Measurements from ENCODE around the gene AURKAIP1. TPM values are rescaled to one million over a fixed set of nuclear protein-coding genes. Genes with fewer than 3 reads are reported as not detected.

AURKAIP1 gene
- polyA plus RNA-seq, 2 of the 4 experiments (the other 2 are of a cell fraction): 62.0 to 102 TPM

DNA sequence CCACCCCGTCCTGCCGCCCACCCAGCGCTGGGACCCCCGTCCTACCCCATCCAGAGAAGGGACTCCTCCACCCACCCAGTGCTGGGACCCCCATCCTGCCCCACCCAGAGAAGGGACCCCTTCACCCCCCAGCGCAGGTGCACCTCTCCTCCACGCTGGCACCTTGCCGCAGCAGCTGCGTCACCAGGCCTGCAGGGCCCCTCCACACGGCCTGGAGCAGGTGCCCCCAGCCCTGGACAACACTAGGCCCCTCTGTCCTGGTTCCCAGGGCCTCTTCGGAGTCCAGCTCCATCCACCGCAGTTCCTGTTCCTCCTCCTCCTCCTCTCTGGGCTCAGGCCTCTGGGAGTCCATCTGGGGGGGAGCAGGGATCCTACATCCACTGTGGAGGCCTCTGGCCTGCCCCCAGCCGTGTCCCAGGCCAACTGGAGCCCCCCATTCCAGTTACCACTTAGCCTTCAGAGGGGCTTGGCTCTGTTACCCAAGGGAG, 45.7 kb upstream of the AURKAIP1 start:
- Histone ChIP-seq H3K4me3 (no peak overlapping the region), H3K4me2 (no peak overlapping the region), H3K9me3 (no peaks in the 10 kb centered on the region), H3K4me1 (0 out of 3 replicates have a peak, but pooled peaks cover 3% of the 10 kb centered on the region), H3K27ac (no peak overlapping the region)
- DNase-seq (ENCODE audit: low read depth in 1 of 2, low spot score in 1 of 2): no peak
- TF ChIP-seq CHD2 (IDR thresholded peaks at IDR 0.05; ENCODE audit: low read length, partially characterized antibody) (no peak), KDM5A (IDR thresholded peaks at IDR 0.05) (no peak), EHF (CRISPR knock-in tag; IDR thresholded peaks at IDR 0.05) (no peak), ZNF302 (CRISPR knock-in tag; IDR thresholded peaks at IDR 0.05) (no peak), CEBPB (IDR thresholded peaks at IDR 0.05) (no peak), SMC3 (IDR thresholded peaks at IDR 0.05) (no peak), RFX5 (IDR thresholded peaks at IDR 0.05) (no peak), HOXA7 (CRISPR knock-in tag; IDR thresholded peaks at IDR 0.05) (no peak), JUNB (IDR thresholded peaks at IDR 0.05) (no peak), NR3C1 (IDR thresholded peaks at IDR 0.05) (no peak), HEYL (CRISPR knock-in tag; IDR thresholded peaks at IDR 0.05) (no peak), RAD21 (conservative IDR thresholded peaks at IDR 0.05 in 1 of 2, IDR thresholded peaks at IDR 0.05 in 1 of 2) (no peak), ZSCAN20 (CRISPR knock-in tag; IDR thresholded peaks at IDR 0.05) (no peak)
- TF ChIP-seq, protein P1, sequence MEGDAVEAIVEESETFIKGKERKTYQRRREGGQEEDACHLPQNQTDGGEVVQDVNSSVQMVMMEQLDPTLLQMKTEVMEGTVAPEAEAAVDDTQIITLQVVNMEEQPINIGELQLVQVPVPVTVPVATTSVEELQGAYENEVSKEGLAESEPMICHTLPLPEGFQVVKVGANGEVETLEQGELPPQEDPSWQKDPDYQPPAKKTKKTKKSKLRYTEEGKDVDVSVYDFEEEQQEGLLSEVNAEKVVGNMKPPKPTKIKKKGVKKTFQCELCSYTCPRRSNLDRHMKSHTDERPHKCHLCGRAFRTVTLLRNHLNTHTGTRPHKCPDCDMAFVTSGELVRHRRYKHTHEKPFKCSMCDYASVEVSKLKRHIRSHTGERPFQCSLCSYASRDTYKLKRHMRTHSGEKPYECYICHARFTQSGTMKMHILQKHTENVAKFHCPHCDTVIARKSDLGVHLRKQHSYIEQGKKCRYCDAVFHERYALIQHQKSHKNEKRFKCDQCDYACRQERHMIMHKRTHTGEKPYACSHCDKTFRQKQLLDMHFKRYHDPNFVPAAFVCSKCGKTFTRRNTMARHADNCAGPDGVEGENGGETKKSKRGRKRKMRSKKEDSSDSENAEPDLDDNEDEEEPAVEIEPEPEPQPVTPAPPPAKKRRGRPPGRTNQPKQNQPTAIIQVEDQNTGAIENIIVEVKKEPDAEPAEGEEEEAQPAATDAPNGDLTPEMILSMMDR (IDR thresholded peaks at IDR 0.05): no peak
- TF ChIP-seq, protein P2, sequence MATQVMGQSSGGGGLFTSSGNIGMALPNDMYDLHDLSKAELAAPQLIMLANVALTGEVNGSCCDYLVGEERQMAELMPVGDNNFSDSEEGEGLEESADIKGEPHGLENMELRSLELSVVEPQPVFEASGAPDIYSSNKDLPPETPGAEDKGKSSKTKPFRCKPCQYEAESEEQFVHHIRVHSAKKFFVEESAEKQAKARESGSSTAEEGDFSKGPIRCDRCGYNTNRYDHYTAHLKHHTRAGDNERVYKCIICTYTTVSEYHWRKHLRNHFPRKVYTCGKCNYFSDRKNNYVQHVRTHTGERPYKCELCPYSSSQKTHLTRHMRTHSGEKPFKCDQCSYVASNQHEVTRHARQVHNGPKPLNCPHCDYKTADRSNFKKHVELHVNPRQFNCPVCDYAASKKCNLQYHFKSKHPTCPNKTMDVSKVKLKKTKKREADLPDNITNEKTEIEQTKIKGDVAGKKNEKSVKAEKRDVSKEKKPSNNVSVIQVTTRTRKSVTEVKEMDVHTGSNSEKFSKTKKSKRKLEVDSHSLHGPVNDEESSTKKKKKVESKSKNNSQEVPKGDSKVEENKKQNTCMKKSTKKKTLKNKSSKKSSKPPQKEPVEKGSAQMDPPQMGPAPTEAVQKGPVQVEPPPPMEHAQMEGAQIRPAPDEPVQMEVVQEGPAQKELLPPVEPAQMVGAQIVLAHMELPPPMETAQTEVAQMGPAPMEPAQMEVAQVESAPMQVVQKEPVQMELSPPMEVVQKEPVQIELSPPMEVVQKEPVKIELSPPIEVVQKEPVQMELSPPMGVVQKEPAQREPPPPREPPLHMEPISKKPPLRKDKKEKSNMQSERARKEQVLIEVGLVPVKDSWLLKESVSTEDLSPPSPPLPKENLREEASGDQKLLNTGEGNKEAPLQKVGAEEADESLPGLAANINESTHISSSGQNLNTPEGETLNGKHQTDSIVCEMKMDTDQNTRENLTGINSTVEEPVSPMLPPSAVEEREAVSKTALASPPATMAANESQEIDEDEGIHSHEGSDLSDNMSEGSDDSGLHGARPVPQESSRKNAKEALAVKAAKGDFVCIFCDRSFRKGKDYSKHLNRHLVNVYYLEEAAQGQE (IDR thresholded peaks at IDR 0.05): no peak
- TF ChIP-seq, protein P3, sequence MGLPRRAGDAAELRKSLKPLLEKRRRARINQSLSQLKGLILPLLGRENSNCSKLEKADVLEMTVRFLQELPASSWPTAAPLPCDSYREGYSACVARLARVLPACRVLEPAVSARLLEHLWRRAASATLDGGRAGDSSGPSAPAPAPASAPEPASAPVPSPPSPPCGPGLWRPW (IDR thresholded peaks at IDR 0.05): no peak
- no peak for ATAC-seq
- ChIA-PET POLR2A (no interaction called here), CTCF (interaction anchor here (0.6 kb wide), 1 partner anchor 10 kb away, joined by 3 read pairs; no protein-coding TSS in a partner anchor)
- no peak for FAIRE-seq
- WGBS (ENCODE audit: missing lambda C conversion rate): 33% methylated on average over 1 of the region's 12 CpGs

DNA sequence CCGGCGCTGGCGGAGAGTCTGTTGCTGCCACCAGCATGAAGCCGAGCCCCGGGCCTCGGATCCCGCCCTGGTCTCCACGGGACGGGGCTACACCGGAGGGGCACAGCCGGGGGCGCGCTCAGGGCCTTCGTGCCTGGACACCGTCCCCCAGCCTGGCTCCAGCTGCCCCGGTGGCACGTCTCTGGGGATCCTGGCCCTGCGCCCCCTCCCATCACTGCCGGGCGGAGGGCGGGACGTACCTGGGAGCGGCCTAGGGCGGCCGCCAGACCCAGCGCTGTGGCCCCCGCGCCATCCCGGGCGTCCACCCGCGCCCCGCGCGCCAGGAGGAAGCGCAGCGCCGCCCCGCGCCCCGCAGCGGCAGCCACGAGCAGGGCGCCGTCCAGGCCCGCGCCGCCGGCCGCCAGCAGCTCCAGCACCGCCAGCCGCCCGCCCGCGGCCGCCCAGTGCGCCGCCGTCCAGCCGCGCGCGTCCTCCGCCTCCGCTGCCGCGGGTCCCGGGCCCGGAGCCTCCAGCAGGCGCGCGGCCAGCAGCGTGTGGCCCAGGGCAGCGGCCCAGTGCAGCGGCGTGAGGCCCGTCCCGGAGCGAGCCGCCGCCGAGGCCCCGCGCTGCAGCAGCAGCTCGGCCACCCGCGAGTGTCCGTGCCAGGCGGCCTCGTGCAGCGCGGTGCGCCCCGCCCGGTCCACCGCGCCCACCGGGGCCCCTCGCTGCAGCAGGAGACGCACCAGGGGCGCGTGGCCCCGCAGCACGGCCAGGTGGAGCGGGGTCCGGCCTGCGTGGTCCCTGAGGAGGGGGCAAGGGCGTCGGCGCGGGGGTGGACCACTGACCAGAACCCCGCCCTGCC, 45.0 kb upstream of the AURKAIP1 start:
- 91% methylated on average over 20 of the region's 112 CpGs for WGBS (ENCODE audit: missing lambda C conversion rate)
- POLR2A ChIA-PET: no interaction called here
- H3K4me3 ChIP-seq: no peak overlapping the region
- CTCF ChIA-PET: interaction anchor here (0.6 kb wide), 1 partner anchor 11 kb away, joined by 3 read pairs; no protein-coding TSS in a partner anchor
- DNase-seq (ENCODE audit: low read depth in 1 of 2, low spot score in 1 of 2) (no peak), FAIRE-seq (no peak), ATAC-seq (no peak)
- TF ChIP-seq RFX5 (IDR thresholded peaks at IDR 0.05) (no peak), MYC (IDR thresholded peaks at IDR 0.05; ENCODE audit: borderline replicate concordance, low read length) (no peak), ESRRA (IDR thresholded peaks at IDR 0.05; ENCODE audit: borderline replicate concordance, low read length) (no peak), JUNB (IDR thresholded peaks at IDR 0.05) (no peak), FOSB (CRISPR knock-in tag; IDR thresholded peaks at IDR 0.05) (no peak), HOXA7 (CRISPR knock-in tag; IDR thresholded peaks at IDR 0.05) (no peak), NR3C1 (IDR thresholded peaks at IDR 0.05) (no peak), ZNF302 (CRISPR knock-in tag; IDR thresholded peaks at IDR 0.05) (no peak)
- TF ChIP-seq, protein P4, sequence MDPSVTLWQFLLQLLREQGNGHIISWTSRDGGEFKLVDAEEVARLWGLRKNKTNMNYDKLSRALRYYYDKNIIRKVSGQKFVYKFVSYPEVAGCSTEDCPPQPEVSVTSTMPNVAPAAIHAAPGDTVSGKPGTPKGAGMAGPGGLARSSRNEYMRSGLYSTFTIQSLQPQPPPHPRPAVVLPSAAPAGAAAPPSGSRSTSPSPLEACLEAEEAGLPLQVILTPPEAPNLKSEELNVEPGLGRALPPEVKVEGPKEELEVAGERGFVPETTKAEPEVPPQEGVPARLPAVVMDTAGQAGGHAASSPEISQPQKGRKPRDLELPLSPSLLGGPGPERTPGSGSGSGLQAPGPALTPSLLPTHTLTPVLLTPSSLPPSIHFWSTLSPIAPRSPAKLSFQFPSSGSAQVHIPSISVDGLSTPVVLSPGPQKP (IDR thresholded peaks at IDR 0.05; ENCODE audit: low read depth, low read length): no peak
- H3K27ac ChIP-seq: no peak overlapping the region
- no peaks in the 10 kb centered on the region for H3K9me3 ChIP-seq
- H3K4me2 ChIP-seq: no peak overlapping the region
- 0 out of 3 replicates have a peak, but pooled peaks cover 3% of the 10 kb centered on the region for H3K4me1 ChIP-seq
